ENCODE data around the gene LARP6. TPM values are rescaled to one million over a fixed set of nuclear protein-coding genes. Genes with fewer than 3 reads are reported as not detected.

The LARP6 gene
- total and polyA plus RNA-seq, 2 donors (not counting 1 experiment from before 2014, with no cell fraction given): not detected

GRCh38 chr15:70829371-70830166 lies 24.4 kb downstream of the LARP6 start:
- 82% methylated on average over 9 of the region's 9 CpGs for WGBS (ENCODE audit: insufficient coverage)
- no peaks in the 10 kb centered on the region for H3K4me1 ChIP-seq (ENCODE audit: control insufficient read depth in 2 of 2, insufficient read depth in 2 of 2, low read length in 2 of 2)
- peaks cover 29% of the 10 kb centered on the region for H3K27me3 Mint-ChIP-seq
- no peak overlapping the region for H3K4me2 ChIP-seq (replicated peaks; ENCODE audit: low read depth, low read length, poor library complexity, severe bottlenecking)
- no peaks in the 10 kb centered on the region for H3K79me2 ChIP-seq (ENCODE audit: control insufficient read depth, insufficient read depth, low read length)
- no peak overlapping the region for H3K4me3 Mint-ChIP-seq
- H3K9me3 ChIP-seq (ENCODE audit: control extremely low read depth in 1 of 3, control insufficient read depth in 2 of 3, insufficient read depth in 1 of 3, low read length in 2 of 3): no peaks in the 10 kb centered on the region
- H3K4me1 Mint-ChIP-seq: no peaks in the 10 kb centered on the region
- intact Hi-C loops (cut with micrococcal nuclease): no loop called here
- H3K27ac Mint-ChIP-seq: no peak overlapping the region
- peaks cover 0 to 10% (median 0%) of the 10 kb centered on the region in 4 experiments for H3K27me3 ChIP-seq (replicated peaks in 1 of 4; ENCODE audit: control extremely low read depth in 1 of 4, control insufficient read depth in 3 of 4, insufficient read depth in 4 of 4, low read length in 3 of 4)
- TF ChIP-seq, protein P1, sequence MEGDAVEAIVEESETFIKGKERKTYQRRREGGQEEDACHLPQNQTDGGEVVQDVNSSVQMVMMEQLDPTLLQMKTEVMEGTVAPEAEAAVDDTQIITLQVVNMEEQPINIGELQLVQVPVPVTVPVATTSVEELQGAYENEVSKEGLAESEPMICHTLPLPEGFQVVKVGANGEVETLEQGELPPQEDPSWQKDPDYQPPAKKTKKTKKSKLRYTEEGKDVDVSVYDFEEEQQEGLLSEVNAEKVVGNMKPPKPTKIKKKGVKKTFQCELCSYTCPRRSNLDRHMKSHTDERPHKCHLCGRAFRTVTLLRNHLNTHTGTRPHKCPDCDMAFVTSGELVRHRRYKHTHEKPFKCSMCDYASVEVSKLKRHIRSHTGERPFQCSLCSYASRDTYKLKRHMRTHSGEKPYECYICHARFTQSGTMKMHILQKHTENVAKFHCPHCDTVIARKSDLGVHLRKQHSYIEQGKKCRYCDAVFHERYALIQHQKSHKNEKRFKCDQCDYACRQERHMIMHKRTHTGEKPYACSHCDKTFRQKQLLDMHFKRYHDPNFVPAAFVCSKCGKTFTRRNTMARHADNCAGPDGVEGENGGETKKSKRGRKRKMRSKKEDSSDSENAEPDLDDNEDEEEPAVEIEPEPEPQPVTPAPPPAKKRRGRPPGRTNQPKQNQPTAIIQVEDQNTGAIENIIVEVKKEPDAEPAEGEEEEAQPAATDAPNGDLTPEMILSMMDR (IDR thresholded peaks at IDR 0.05): no peak
- TF ChIP-seq EZH2 (IDR thresholded peaks at IDR 0.05; ENCODE audit: borderline replicate concordance, insufficient read depth, low read depth, low read length, poor library complexity, severe bottlenecking): no peak
- H2AFZ ChIP-seq (ENCODE audit: insufficient read depth, low read depth, low read length, poor library complexity, severe bottlenecking): no peak overlapping the region
- ChIA-PET CTCF (no interaction called here), POLR2A (no interaction called here)
- DNase-seq: no peak
- H4K20me1 ChIP-seq (ENCODE audit: control insufficient read depth, insufficient read depth, low read length, poor library complexity, severe bottlenecking): no peaks in the 10 kb centered on the region
- no peak overlapping the region for H3K27ac ChIP-seq (ENCODE audit: low read length in 2 of 2)
- no peak overlapping the region for H3K4me3 ChIP-seq (ENCODE audit: control extremely low read depth in 1 of 5, extremely low read depth in 1 of 5, insufficient read depth in 1 of 5, low read depth in 2 of 5, low read length in 4 of 5)
- ATAC-seq (ENCODE audit: low read depth): no peak
- H3K9ac ChIP-seq (ENCODE audit: low read length): no peak overlapping the region
- no peaks in the 10 kb centered on the region for H3K9me3 Mint-ChIP-seq (ENCODE audit: insufficient read depth)
- no peaks in the 10 kb centered on the region for H3K36me3 ChIP-seq (replicated peaks in 1 of 2; ENCODE audit: control extremely low read depth in 1 of 2, control insufficient read depth in 1 of 2, extremely low read depth in 1 of 2, insufficient read depth in 2 of 2, low read length in 1 of 2)

DNA sequence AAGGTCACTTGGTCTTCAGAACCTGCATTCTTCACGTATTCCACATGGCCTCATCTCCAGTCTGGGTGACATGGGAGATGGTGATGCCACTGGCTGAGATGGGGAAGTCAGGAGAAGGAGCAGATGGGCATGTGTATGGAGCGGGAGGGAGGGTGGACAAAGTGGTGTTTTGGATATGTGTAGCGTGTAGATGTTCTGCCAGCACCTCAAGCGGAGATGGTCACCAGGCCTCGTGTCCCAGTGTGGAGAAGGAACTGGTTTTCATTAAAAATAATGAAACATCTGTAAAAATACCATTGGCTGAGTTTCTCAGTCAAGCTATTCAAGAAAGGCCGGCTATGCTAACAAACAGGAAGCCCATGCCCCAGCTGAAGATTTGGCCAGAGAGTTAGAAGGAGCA lies 26.2 kb downstream of the LARP6 start:
- intact Hi-C loops (cut with micrococcal nuclease): no loop called here
- ChIA-PET CTCF (interaction anchor here (0.7 kb wide), 1 partner anchor 91 kb away, joined by 3 read pairs; no protein-coding TSS in a partner anchor), POLR2A (no interaction called here)
- H3K27me3 Mint-ChIP-seq: peaks cover 25% of the 10 kb centered on the region
- no peaks in the 10 kb centered on the region for H3K36me3 ChIP-seq (replicated peaks in 1 of 2; ENCODE audit: control extremely low read depth in 1 of 2, control insufficient read depth in 1 of 2, extremely low read depth in 1 of 2, insufficient read depth in 2 of 2, low read length in 1 of 2)
- 84% methylated on average over 3 of the region's 6 CpGs for WGBS (ENCODE audit: insufficient coverage)
- H3K4me1 Mint-ChIP-seq: no peaks in the 10 kb centered on the region
- no peaks in the 10 kb centered on the region for H3K4me1 ChIP-seq (ENCODE audit: control insufficient read depth in 2 of 2, insufficient read depth in 2 of 2, low read length in 2 of 2)
- no peak overlapping the region for H3K27ac Mint-ChIP-seq
- no peaks in the 10 kb centered on the region for H3K9me3 ChIP-seq (ENCODE audit: control extremely low read depth in 1 of 3, control insufficient read depth in 2 of 3, insufficient read depth in 1 of 3, low read length in 2 of 3)
- H3K27ac ChIP-seq (ENCODE audit: low read length in 2 of 2): no peak overlapping the region
- no peak overlapping the region for H3K9ac ChIP-seq (ENCODE audit: low read length)
- H3K79me2 ChIP-seq (ENCODE audit: control insufficient read depth, insufficient read depth, low read length): no peaks in the 10 kb centered on the region
- H3K4me3 ChIP-seq (ENCODE audit: control extremely low read depth in 1 of 5, extremely low read depth in 1 of 5, insufficient read depth in 1 of 5, low read depth in 2 of 5, low read length in 4 of 5): no peak overlapping the region
- no peak for ATAC-seq (ENCODE audit: low read depth)
- H3K27me3 ChIP-seq (replicated peaks in 1 of 4; ENCODE audit: control extremely low read depth in 1 of 4, control insufficient read depth in 3 of 4, insufficient read depth in 4 of 4, low read length in 3 of 4): peaks cover 0 to 10% (median 0%) of the 10 kb centered on the region in 4 experiments
- no peak overlapping the region for H3K4me2 ChIP-seq (replicated peaks; ENCODE audit: low read depth, low read length, poor library complexity, severe bottlenecking)
- no peak for TF ChIP-seq EZH2 (IDR thresholded peaks at IDR 0.05; ENCODE audit: borderline replicate concordance, insufficient read depth, low read depth, low read length, poor library complexity, severe bottlenecking)
- TF ChIP-seq, protein P1 (IDR thresholded peaks at IDR 0.05): no peak
- no peaks in the 10 kb centered on the region for H4K20me1 ChIP-seq (ENCODE audit: control insufficient read depth, insufficient read depth, low read length, poor library complexity, severe bottlenecking)
- no peak overlapping the region for H3K4me3 Mint-ChIP-seq
- H2AFZ ChIP-seq (ENCODE audit: insufficient read depth, low read depth, low read length, poor library complexity, severe bottlenecking): no peak overlapping the region
- DNase-seq: no peak
- H3K9me3 Mint-ChIP-seq (ENCODE audit: insufficient read depth): no peaks in the 10 kb centered on the region
